ENCODE results near the gene TRPC5OS.

- TF ChIP-seq, protein P1, sequence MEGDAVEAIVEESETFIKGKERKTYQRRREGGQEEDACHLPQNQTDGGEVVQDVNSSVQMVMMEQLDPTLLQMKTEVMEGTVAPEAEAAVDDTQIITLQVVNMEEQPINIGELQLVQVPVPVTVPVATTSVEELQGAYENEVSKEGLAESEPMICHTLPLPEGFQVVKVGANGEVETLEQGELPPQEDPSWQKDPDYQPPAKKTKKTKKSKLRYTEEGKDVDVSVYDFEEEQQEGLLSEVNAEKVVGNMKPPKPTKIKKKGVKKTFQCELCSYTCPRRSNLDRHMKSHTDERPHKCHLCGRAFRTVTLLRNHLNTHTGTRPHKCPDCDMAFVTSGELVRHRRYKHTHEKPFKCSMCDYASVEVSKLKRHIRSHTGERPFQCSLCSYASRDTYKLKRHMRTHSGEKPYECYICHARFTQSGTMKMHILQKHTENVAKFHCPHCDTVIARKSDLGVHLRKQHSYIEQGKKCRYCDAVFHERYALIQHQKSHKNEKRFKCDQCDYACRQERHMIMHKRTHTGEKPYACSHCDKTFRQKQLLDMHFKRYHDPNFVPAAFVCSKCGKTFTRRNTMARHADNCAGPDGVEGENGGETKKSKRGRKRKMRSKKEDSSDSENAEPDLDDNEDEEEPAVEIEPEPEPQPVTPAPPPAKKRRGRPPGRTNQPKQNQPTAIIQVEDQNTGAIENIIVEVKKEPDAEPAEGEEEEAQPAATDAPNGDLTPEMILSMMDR (IDR thresholded peaks at IDR 0.05): no peak
- TF ChIP-seq, protein P2, sequence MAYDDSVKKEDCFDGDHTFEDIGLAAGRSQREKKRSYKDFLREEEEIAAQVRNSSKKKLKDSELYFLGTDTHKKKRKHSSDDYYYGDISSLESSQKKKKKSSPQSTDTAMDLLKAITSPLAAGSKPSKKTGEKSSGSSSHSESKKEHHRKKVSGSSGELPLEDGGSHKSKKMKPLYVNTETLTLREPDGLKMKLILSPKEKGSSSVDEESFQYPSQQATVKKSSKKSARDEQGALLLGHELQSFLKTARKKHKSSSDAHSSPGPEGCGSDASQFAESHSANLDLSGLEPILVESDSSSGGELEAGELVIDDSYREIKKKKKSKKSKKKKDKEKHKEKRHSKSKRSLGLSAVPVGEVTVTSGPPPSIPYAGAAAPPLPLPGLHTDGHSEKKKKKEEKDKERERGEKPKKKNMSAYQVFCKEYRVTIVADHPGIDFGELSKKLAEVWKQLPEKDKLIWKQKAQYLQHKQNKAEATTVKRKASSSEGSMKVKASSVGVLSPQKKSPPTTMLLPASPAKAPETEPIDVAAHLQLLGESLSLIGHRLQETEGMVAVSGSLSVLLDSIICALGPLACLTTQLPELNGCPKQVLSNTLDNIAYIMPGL (CRISPR knock-in tag; IDR thresholded peaks at IDR 0.05): no peak
- TF ChIP-seq SP1 (CRISPR knock-in tag; conservative IDR thresholded peaks at IDR 0.05): no peak
- no peak for TF ChIP-seq PREB (CRISPR knock-in tag; IDR thresholded peaks at IDR 0.05; ENCODE audit: borderline replicate concordance)
- TF ChIP-seq TEAD1 (CRISPR knock-in tag; IDR thresholded peaks at IDR 0.05): no peak
Measured at GRCh38 chrX:111847491-111848133, 28.4 kb upstream of the TRPC5OS start.
